A673 (cell line): ENCODE results near the gene SOCS2.

ENCODE experiments used
- CTCF ChIP-seq: fragments of 300-800, 200-600 bp; sonication (generic); conservative IDR thresholded peaks from 2 replicates; pipeline ENCODE4 v1.5.1; 2017; ENCODE audit warnings: low read depth, mild to moderate bottlenecking, antibody characterized with exemption, low read length, moderate library complexity, mixed read lengths
- EZH2 ChIP-seq: fragments of 200-600 bp; sonication (generic); IDR thresholded peaks from 2 replicates; pipeline ENCODE4 v1.6.1; 2017; ENCODE audit warnings: borderline replicate concordance, low read depth, mild to moderate bottlenecking, mixed read lengths, antibody characterized with exemption, low read length; ENCODE audit not compliant: poor library complexity, severe bottlenecking

GRCh38 chr12:93592641-93593406, 20.3 kb downstream of the SOCS2 start:
- TF ChIP-seq CTCF = no peak
- TF ChIP-seq EZH2 = no peak
